ENCODE data around the gene EGFR. TPM values are rescaled to one million over a fixed set of nuclear protein-coding genes. Genes with fewer than 3 reads are reported as not detected.

Gene EGFR
- total and polyA plus RNA-seq, 2 donors (not counting 1 experiment from before 2014, with no cell fraction given): 55.3 to 62.8 TPM

- no peak overlapping the region for H3K27ac ChIP-seq (ENCODE audit: insufficient read depth, low read length)
- no peak for TF ChIP-seq CTCF (conservative IDR thresholded peaks at IDR 0.05 in 1 of 2, IDR thresholded peaks at IDR 0.05 in 1 of 2; ENCODE audit: low read depth in 1 of 2, low read length in 2 of 2)
- no peak for TF ChIP-seq EZH2 (IDR thresholded peaks at IDR 0.05; ENCODE audit: low read length, missing control alignments)
These were observed 63.4 kb downstream of the EGFR start for GRCh38 chr7:55082228-55082603.

GRCh38 chr7:55083206-55083605 lies 64.4 kb downstream of the EGFR start:
- Histone ChIP-seq H2AFZ (ENCODE audit: low read length) (no peak overlapping the region), H3K4me1 (ENCODE audit: control insufficient read depth, extremely low read depth, insufficient read depth, low read length) (peaks cover 33% of the 10 kb centered on the region), H3K79me2 (ENCODE audit: control insufficient read depth, insufficient read depth, low read length) (peaks cover 78% of the 10 kb centered on the region), H3K9ac (ENCODE audit: insufficient read depth, low read length) (no peak overlapping the region), H3K36me3 (ENCODE audit: control insufficient read depth, insufficient read depth, low read length) (no peaks in the 10 kb centered on the region), H3K27ac (ENCODE audit: insufficient read depth, low read length) (no peak overlapping the region), H4K20me1 (ENCODE audit: control insufficient read depth, extremely low read depth, insufficient read depth, low read length) (no peaks in the 10 kb centered on the region), H3K9me3 (ENCODE audit: control insufficient read depth, insufficient read depth, low read depth, low read length) (no peaks in the 10 kb centered on the region), H3K27me3 (ENCODE audit: control insufficient read depth, insufficient read depth, low read length) (no peaks in the 10 kb centered on the region), H3K4me2 (ENCODE audit: extremely low read depth, insufficient read depth, low read length) (no peak overlapping the region), H3K4me3 (replicated peaks in 1 of 4; ENCODE audit: control extremely low read depth in 1 of 4, insufficient read depth in 1 of 4, low read depth in 3 of 4, low read length in 4 of 4) (no peak overlapping the region)
- TF ChIP-seq CTCF (conservative IDR thresholded peaks at IDR 0.05 in 1 of 2, IDR thresholded peaks at IDR 0.05 in 1 of 2; ENCODE audit: low read depth in 1 of 2, low read length in 2 of 2) (no peak), EZH2 (IDR thresholded peaks at IDR 0.05; ENCODE audit: low read length, missing control alignments) (no peak)
- DNase-seq (ENCODE audit: low read depth in 2 of 2): peak in 1 of 2 donors; percentile 67

More at GRCh38 chr7:55082228-55082603, 63.4 kb downstream of the EGFR start:
- DNase-seq (ENCODE audit: low read depth in 2 of 2): no peak
- no peaks in the 10 kb centered on the region for H4K20me1 ChIP-seq (ENCODE audit: control insufficient read depth, extremely low read depth, insufficient read depth, low read length)
- H3K4me2 ChIP-seq (ENCODE audit: extremely low read depth, insufficient read depth, low read length): no peak overlapping the region
- no peak overlapping the region for H2AFZ ChIP-seq (ENCODE audit: low read length)
- peaks cover 26% of the 10 kb centered on the region for H3K4me1 ChIP-seq (ENCODE audit: control insufficient read depth, extremely low read depth, insufficient read depth, low read length)
- H3K9ac ChIP-seq (ENCODE audit: insufficient read depth, low read length): no peak overlapping the region
- no peak overlapping the region for H3K4me3 ChIP-seq (replicated peaks in 1 of 4; ENCODE audit: control extremely low read depth in 1 of 4, insufficient read depth in 1 of 4, low read depth in 3 of 4, low read length in 4 of 4)
- peaks cover 80% of the 10 kb centered on the region for H3K79me2 ChIP-seq (ENCODE audit: control insufficient read depth, insufficient read depth, low read length)
- H3K27me3 ChIP-seq (ENCODE audit: control insufficient read depth, insufficient read depth, low read length): no peaks in the 10 kb centered on the region
- no peaks in the 10 kb centered on the region for H3K9me3 ChIP-seq (ENCODE audit: control insufficient read depth, insufficient read depth, low read depth, low read length)
- H3K36me3 ChIP-seq (ENCODE audit: control insufficient read depth, insufficient read depth, low read length): no peaks in the 10 kb centered on the region

- peaks cover 33% of the 10 kb centered on the region for H3K4me1 ChIP-seq (ENCODE audit: control insufficient read depth, extremely low read depth, insufficient read depth, low read length)
- H3K4me2 ChIP-seq (ENCODE audit: extremely low read depth, insufficient read depth, low read length): no peak overlapping the region
- H3K27ac ChIP-seq (ENCODE audit: insufficient read depth, low read length): no peak overlapping the region
- no peaks in the 10 kb centered on the region for H4K20me1 ChIP-seq (ENCODE audit: control insufficient read depth, extremely low read depth, insufficient read depth, low read length)
- no peak for DNase-seq (ENCODE audit: low read depth in 2 of 2)
- no peak overlapping the region for H3K9ac ChIP-seq (ENCODE audit: insufficient read depth, low read length)
- no peaks in the 10 kb centered on the region for H3K36me3 ChIP-seq (ENCODE audit: control insufficient read depth, insufficient read depth, low read length)
- H3K27me3 ChIP-seq (ENCODE audit: control insufficient read depth, insufficient read depth, low read length): no peaks in the 10 kb centered on the region
- no peak overlapping the region for H2AFZ ChIP-seq (ENCODE audit: low read length)
- TF ChIP-seq EZH2 (IDR thresholded peaks at IDR 0.05; ENCODE audit: low read length, missing control alignments) (no peak), CTCF (conservative IDR thresholded peaks at IDR 0.05 in 1 of 2, IDR thresholded peaks at IDR 0.05 in 1 of 2; ENCODE audit: low read depth in 1 of 2, low read length in 2 of 2) (no peak)
- H3K4me3 ChIP-seq (replicated peaks in 1 of 4; ENCODE audit: control extremely low read depth in 1 of 4, insufficient read depth in 1 of 4, low read depth in 3 of 4, low read length in 4 of 4): no peak overlapping the region
- no peaks in the 10 kb centered on the region for H3K9me3 ChIP-seq (ENCODE audit: control insufficient read depth, insufficient read depth, low read depth, low read length)
- H3K79me2 ChIP-seq (ENCODE audit: control insufficient read depth, insufficient read depth, low read length): peaks cover 78% of the 10 kb centered on the region
These were observed 65.5 kb downstream of the EGFR start for GRCh38 chr7:55084307-55084706.

Data from fibroblast of lung (primary cell).